Lower leg skin (tissue), 3 donors: Measurements from ENCODE around the gene CFAP44.

ENCODE experiments used
- POLR2A ChIP-seq, 2 donors: fragments of 450-650 bp; IDR thresholded peaks; one replicate each; pipeline ENCODE4 v1.6.1; 2016 to 2017; ENCODE audit warnings: antibody characterized with exemption in 2 of 2, mild to moderate bottlenecking in 1 of 2, moderate library complexity in 1 of 2
- TF ChIP-seq, protein P1 (sequence below), 3 donors: fragments of 450-650 bp; IDR thresholded peaks; one replicate each; pipeline ENCODE4 v1.5.1; 2016; ENCODE audit warnings: antibody characterized with exemption in 3 of 3, mild to moderate bottlenecking in 3 of 3, moderate library complexity in 2 of 3

DNA sequence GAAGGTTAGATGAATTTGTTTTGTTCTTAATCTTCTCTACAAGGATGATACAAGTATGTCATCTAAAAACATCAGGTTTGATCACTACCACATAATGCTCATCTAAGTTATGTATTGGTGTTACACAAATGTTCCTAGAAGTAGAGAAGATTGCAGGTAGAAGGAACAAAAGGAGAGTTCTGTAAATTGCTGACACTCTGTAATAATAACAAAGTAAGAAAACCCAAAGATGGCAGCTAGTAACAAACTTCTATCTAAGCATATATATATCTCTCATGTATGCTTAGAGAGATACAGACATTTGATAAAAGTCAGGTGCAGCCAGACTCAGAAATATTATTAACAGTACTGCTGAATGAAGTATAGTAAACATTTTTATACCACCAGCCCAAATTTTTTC, 20.2 kb upstream of the CFAP44 start:
- no peak for TF ChIP-seq POLR2A (IDR thresholded peaks at IDR 0.05)
- TF ChIP-seq, protein P1, sequence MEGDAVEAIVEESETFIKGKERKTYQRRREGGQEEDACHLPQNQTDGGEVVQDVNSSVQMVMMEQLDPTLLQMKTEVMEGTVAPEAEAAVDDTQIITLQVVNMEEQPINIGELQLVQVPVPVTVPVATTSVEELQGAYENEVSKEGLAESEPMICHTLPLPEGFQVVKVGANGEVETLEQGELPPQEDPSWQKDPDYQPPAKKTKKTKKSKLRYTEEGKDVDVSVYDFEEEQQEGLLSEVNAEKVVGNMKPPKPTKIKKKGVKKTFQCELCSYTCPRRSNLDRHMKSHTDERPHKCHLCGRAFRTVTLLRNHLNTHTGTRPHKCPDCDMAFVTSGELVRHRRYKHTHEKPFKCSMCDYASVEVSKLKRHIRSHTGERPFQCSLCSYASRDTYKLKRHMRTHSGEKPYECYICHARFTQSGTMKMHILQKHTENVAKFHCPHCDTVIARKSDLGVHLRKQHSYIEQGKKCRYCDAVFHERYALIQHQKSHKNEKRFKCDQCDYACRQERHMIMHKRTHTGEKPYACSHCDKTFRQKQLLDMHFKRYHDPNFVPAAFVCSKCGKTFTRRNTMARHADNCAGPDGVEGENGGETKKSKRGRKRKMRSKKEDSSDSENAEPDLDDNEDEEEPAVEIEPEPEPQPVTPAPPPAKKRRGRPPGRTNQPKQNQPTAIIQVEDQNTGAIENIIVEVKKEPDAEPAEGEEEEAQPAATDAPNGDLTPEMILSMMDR (IDR thresholded peaks at IDR 0.05): no peak
